GM19452 (cell line): ENCODE measurements around the gene BMP7.
"Not testable (repeated sequence)": the region's sequence is repeated elsewhere in the genome, so short reads cannot be mapped to it uniquely, and the experiment has no call there.

Experiments
- ATAC-seq: cut with Tn5 transposase; IDR thresholded peaks from one replicate; pipeline ENCODE4 v1.9.1; 2021; ENCODE audit not compliant: unreplicated experiment

The BMP7 gene

DNA sequence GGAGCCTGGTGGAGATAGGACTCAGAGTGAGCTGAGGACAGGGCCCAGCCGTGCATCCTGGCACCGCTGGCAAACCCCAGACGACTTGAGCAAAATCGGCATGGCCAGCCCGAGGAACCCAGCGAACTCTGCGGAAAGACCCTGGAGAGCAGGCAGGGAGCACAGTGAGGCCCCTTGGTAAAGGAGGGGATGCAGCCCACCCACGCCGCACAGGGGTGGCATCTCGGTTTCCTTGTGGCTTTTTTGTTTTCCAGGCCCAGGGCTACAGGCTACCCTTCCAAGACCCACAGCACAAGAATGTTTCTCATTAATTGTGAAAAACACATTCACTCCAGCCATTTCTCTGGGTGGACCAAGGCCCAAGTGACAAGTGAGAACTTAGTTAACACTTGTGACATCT lies 71.4 kb downstream of the BMP7 start:
- no peak for ATAC-seq

- ATAC-seq: no peak
These were observed 72.3 kb downstream of the BMP7 start for GRCh38 chr20:57194154-57194553.

DNA sequence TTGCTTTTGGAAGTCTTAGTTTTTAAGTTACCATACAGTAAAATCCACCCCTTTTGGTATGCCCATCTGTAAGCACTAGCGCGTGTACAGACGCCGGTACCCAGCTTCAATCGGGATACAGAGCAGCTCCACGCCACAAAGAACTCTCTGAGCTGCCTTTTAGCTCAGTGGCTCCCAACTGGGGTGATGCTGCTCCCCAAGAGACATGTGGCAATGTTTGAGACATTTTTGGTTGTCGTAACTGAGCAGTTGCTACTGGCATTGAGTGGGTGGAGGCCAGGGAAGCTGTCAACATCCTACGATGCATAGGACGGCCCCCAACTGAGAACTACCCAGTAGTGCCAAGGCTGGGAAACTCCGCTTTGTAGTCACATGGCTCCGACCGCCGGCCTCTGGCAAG lies 73.3 kb downstream of the BMP7 start:
- no peak for ATAC-seq

DNA sequence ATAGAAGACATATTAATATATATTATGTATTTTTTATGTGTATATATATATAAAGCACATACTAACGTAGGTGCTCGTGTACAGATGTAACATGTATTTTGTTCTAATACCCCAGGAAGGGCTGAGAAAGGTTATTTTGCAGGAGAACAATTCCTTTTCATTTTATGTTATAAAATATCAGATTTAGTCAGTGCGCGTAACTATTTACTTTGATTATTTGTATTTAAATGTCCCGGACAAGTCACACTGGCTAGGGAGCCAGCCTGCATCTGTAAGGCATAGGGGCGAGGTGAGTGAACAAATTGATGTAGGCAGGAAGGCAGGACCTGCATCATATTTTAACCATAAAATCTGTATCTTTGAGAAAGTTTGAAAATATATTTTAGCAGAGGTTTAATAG lies 74.1 kb downstream of the BMP7 start:
- ATAC-seq: no peak

- not testable (repeated sequence) for ATAC-seq
These were observed 75.2 kb downstream of the BMP7 start for GRCh38 chr20:57191265-57191638.

DNA sequence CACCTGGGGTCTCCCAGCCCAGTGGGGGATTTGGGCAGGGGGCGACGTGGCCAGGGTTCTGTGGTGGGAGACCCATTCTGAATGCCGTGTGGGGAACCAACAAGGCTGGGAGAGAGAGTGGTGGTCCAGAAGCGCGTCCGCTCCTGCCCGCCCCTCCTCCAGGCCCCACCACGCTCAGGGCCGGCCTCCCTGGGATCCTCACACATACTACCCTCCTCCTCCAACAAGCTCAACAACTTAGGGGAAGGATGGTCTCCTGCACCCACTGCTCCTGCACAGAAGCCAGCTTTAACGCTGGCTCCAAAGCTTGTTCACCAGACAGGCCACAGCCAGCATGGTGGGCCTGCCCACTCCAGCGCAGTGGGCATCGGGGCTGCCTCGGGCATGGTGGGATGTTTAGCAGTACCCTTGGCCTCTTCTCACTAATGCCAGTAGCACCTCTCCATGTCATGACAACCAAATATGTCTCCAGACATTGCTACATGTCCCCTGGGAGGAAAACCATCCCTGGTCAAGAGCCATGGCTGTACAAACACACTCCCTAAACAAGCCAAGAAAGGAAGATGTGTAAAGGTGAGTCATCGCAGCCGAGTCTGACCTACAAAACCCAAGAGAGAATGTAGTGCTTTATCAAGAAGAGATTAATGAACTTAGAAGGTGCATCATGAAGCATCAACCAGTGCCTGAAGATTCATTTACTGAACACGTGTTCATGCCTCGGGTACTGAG lies 75.7 kb downstream of the BMP7 start:
- ATAC-seq: no peak

DNA sequence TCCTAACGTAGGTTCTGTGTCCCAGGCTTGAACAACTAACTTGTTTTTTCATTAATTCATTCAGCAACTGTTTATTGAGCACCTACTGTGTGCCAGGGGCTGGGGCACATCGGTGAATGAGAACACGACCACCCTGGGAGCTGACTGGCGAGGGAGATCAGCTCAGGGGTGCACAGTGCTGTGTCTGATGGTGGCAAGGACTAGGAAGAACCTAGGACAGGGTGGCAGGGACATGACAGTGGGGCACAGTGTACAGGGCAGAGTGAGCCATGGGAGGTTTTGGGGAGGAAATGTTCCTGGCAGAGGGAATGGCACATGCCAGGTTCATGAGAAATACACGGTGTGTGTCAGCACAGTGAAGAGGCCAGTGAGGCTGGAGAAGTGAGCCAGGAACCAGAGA lies 76.7 kb downstream of the BMP7 start:
- ATAC-seq: no peak

- no peak for ATAC-seq
These were observed 77.8 kb downstream of the BMP7 start for GRCh38 chr20:57188576-57189079.

- no peak for ATAC-seq
These were observed 78.4 kb downstream of the BMP7 start for GRCh38 chr20:57188056-57188455.

GRCh38 chr20:57187068-57187634 lies 79.3 kb downstream of the BMP7 start:
- ATAC-seq: no peak

DNA sequence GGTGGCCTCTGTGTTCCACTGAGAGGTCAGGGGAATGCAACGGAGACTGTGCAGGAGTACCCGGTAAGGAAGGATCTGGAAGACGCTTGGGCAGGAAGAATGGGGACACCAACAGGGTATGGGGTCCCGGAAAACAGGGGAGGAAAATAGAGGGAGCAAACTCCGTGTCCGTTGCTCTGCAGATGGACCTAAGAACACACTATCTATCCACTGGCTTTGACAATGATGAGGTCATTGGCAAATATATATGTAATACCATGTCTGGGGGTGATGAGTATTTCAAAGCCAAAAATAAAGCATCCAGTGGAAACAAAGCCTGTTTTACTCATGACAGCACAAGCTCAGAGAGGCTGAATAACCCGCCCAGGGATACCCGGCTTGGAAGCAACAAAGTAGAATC lies 80.2 kb downstream of the BMP7 start:
- no peak for ATAC-seq

- ATAC-seq: no peak
These were observed 81.2 kb downstream of the BMP7 start for GRCh38 chr20:57185188-57185743.

GRCh38 chr20:57183457-57184009 lies 82.9 kb downstream of the BMP7 start:
- no peak for ATAC-seq

- ATAC-seq: no peak
These were observed 84.8 kb downstream of the BMP7 start for GRCh38 chr20:57181639-57182038.

DNA sequence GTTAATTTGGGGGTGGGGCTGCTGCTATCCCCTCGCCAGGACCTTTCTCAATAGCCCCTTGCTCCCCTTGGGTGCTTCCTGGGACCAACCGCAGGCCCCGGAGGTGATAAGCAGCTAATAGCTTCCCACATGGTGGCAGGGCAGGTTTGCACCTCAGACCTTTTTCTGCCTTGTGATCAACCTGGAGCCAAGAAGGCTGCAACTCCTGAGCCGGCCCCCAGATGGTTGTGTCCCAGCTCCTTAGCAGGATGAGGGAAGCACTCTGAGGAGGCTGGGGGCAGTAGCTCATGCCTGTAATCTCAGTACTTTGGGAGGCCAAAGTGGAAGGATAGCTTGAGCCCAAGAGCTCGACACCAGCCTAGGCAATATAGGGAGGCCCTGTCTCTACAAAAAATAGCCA lies 85.5 kb downstream of the BMP7 start:
- no peak for ATAC-seq

DNA sequence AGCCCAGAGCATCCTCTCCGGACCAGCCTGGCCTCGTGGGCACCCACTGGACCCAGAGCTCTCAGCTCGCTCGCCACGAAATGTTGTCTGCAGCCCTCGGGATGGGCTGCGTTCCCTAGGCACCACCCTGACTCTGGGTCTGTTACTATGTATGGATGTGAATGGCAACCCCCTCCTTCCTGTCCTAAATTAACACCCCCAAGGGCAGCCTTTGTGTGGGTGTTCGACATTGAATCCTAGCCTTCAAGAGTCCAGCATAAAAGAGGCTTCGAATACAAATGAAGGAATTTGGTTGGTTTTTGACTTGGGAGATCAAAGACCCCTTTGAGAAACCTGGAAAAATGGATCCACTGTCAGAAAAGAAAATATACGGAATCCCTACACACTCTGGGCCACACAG lies 86.1 kb downstream of the BMP7 start:
- ATAC-seq: no peak

GRCh38 chr20:57179265-57179664 lies 87.2 kb downstream of the BMP7 start:
- ATAC-seq: no peak

GRCh38 chr20:57178582-57179111 lies 87.8 kb downstream of the BMP7 start:
- ATAC-seq: no peak

GRCh38 chr20:57177636-57178280 lies 88.7 kb downstream of the BMP7 start:
- ATAC-seq: no peak

DNA sequence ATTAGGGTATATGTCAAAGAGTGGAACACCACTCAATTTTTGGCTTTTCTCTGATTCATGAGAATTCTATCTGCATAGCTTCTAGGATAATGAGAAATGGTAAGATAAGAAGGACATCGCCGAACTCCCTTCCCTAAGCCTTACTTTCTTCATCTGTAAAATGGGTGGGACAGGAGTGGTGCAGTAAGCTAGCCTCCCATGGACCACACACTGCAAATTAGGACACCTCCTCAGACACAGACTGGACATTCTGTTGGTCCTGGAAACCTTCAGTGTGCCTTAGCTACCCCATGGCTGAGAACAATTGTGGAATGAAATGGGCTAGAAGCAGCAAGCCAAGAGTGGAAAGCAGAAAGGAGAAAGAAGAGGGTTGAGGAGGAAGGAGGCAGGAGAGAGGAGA lies 89.6 kb downstream of the BMP7 start:
- ATAC-seq: no peak

GRCh38 chr20:57175397-57176010 lies 90.9 kb downstream of the BMP7 start:
- no peak for ATAC-seq
